ENCODE results near the gene EGFL7.

The EGFL7 gene

DNA sequence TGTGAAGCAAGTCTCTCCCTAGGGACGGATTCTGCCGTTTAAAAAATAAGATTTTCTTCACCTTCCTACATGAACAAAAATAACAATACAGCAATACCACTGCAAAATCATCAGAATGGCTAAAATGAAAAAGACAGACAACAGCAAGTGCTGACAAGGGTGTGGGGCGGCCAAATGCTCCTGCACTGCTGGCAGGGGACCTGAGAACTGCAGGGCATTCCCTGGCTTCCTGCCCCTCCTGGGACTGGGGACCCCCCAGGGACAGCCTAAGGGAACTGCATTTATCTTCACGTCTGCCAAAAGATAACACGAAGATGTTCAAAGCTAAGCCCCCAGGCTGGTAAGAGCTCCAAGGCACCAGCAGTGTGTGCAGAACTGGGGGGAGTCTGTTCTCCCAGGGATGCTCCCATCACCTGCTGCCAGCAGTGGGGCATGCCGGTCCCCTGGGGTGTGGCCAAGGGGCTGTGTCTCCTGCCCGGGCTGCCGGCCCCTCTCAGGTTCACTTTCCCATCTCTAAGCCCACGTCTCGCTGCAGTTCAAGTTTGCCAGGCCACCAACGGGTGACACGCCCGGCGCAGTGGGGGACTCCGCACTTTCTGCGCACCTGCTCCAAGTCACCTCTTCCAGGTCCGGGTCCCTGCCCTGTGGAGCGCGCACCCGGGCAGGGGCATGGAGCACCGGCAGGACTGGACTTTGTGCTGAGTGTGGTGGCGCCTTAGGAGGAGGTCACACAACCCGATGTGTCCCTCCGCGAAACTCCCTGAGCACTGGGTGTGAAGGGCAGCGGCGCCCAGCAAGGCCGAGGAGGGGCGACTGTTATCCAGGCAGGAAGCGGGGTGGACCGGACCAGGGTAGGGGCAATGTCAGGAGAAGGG lies 4.5 kb upstream of the EGFL7 start:
- Histone ChIP-seq H3K9me3 (ENCODE audit: control insufficient read depth, insufficient read depth, low read length) (no peaks in the 10 kb centered on the region), H3K27me3 (ENCODE audit: control insufficient read depth, insufficient read depth, low read length) (no peaks in the 10 kb centered on the region), H3K36me3 (ENCODE audit: control insufficient read depth, insufficient read depth, low read length) (no peaks in the 10 kb centered on the region), H3K9ac (ENCODE audit: low read depth, low read length) (no peak overlapping the region), H3K4me1 (ENCODE audit: control insufficient read depth, insufficient read depth, low read length) (no peaks in the 10 kb centered on the region), H3K4me3 (ENCODE audit: low read depth, low read length) (no peak overlapping the region), H3K27ac (ENCODE audit: low read depth, low read length) (no peak overlapping the region)

- no peak overlapping the region for H3K4me3 ChIP-seq (ENCODE audit: low read depth, low read length)
- no peaks in the 10 kb centered on the region for H3K36me3 ChIP-seq (ENCODE audit: control insufficient read depth, insufficient read depth, low read length)
- no peaks in the 10 kb centered on the region for H3K9me3 ChIP-seq (ENCODE audit: control insufficient read depth, insufficient read depth, low read length)
- H3K27me3 ChIP-seq (ENCODE audit: control insufficient read depth, insufficient read depth, low read length): no peaks in the 10 kb centered on the region
- H3K27ac ChIP-seq (ENCODE audit: low read depth, low read length): no peak overlapping the region
- H3K4me1 ChIP-seq (ENCODE audit: control insufficient read depth, insufficient read depth, low read length): no peaks in the 10 kb centered on the region
- H3K9ac ChIP-seq (ENCODE audit: low read depth, low read length): no peak overlapping the region
Observed at GRCh38 chr9:136658849-136659535, 3.7 kb upstream of the EGFL7 start.

GRCh38 chr9:136659861-136660784 lies 2.6 kb upstream of the EGFL7 start:
- H3K9me3 ChIP-seq (ENCODE audit: control insufficient read depth, insufficient read depth, low read length): no peaks in the 10 kb centered on the region
- no peak overlapping the region for H3K4me3 ChIP-seq (ENCODE audit: low read depth, low read length)
- no peak overlapping the region for H3K27ac ChIP-seq (ENCODE audit: low read depth, low read length)
- H3K27me3 ChIP-seq (ENCODE audit: control insufficient read depth, insufficient read depth, low read length): no peaks in the 10 kb centered on the region
- peaks cover 2% of the 10 kb centered on the region; the same call in 1 of the 2 replicates for H3K4me1 ChIP-seq (ENCODE audit: control insufficient read depth, insufficient read depth, low read length)
- H3K36me3 ChIP-seq (ENCODE audit: control insufficient read depth, insufficient read depth, low read length): no peaks in the 10 kb centered on the region
- no peak overlapping the region for H3K9ac ChIP-seq (ENCODE audit: low read depth, low read length)

GRCh38 chr9:136660971-136661550 lies 1.7 kb upstream of the EGFL7 start:
- Histone ChIP-seq H3K4me1 (ENCODE audit: control insufficient read depth, insufficient read depth, low read length) (peaks cover 4% of the 10 kb centered on the region; the same call in 1 of the 2 replicates), H3K36me3 (ENCODE audit: control insufficient read depth, insufficient read depth, low read length) (no peaks in the 10 kb centered on the region), H3K27me3 (ENCODE audit: control insufficient read depth, insufficient read depth, low read length) (no peaks in the 10 kb centered on the region), H3K4me3 (ENCODE audit: low read depth, low read length) (no peak overlapping the region), H3K27ac (ENCODE audit: low read depth, low read length) (no peak overlapping the region), H3K9me3 (ENCODE audit: control insufficient read depth, insufficient read depth, low read length) (no peaks in the 10 kb centered on the region), H3K9ac (ENCODE audit: low read depth, low read length) (no peak overlapping the region)

GRCh38 chr9:136661641-136662325 lies 933 bp upstream of the EGFL7 start:
- Histone ChIP-seq H3K4me1 (ENCODE audit: control insufficient read depth, insufficient read depth, low read length) (peaks cover 4% of the 10 kb centered on the region; the same call in 1 of the 2 replicates), H3K9me3 (ENCODE audit: control insufficient read depth, insufficient read depth, low read length) (no peaks in the 10 kb centered on the region), H3K9ac (ENCODE audit: low read depth, low read length) (no peak overlapping the region), H3K36me3 (ENCODE audit: control insufficient read depth, insufficient read depth, low read length) (no peaks in the 10 kb centered on the region), H3K4me3 (ENCODE audit: low read depth, low read length) (no peak overlapping the region), H3K27me3 (ENCODE audit: control insufficient read depth, insufficient read depth, low read length) (no peaks in the 10 kb centered on the region), H3K27ac (ENCODE audit: low read depth, low read length) (no peak overlapping the region)

- Histone ChIP-seq H3K9me3 (ENCODE audit: control insufficient read depth, insufficient read depth, low read length) (no peaks in the 10 kb centered on the region), H3K9ac (ENCODE audit: low read depth, low read length) (no peak overlapping the region), H3K27ac (ENCODE audit: low read depth, low read length) (no peak overlapping the region), H3K36me3 (ENCODE audit: control insufficient read depth, insufficient read depth, low read length) (no peaks in the 10 kb centered on the region), H3K4me3 (ENCODE audit: low read depth, low read length) (no peak overlapping the region), H3K27me3 (ENCODE audit: control insufficient read depth, insufficient read depth, low read length) (no peaks in the 10 kb centered on the region), H3K4me1 (ENCODE audit: control insufficient read depth, insufficient read depth, low read length) (peaks cover 4% of the 10 kb centered on the region; the same call in 1 of the 2 replicates)
Observed at GRCh38 chr9:136662326-136662655, 425 bp upstream of the EGFL7 start.

DNA sequence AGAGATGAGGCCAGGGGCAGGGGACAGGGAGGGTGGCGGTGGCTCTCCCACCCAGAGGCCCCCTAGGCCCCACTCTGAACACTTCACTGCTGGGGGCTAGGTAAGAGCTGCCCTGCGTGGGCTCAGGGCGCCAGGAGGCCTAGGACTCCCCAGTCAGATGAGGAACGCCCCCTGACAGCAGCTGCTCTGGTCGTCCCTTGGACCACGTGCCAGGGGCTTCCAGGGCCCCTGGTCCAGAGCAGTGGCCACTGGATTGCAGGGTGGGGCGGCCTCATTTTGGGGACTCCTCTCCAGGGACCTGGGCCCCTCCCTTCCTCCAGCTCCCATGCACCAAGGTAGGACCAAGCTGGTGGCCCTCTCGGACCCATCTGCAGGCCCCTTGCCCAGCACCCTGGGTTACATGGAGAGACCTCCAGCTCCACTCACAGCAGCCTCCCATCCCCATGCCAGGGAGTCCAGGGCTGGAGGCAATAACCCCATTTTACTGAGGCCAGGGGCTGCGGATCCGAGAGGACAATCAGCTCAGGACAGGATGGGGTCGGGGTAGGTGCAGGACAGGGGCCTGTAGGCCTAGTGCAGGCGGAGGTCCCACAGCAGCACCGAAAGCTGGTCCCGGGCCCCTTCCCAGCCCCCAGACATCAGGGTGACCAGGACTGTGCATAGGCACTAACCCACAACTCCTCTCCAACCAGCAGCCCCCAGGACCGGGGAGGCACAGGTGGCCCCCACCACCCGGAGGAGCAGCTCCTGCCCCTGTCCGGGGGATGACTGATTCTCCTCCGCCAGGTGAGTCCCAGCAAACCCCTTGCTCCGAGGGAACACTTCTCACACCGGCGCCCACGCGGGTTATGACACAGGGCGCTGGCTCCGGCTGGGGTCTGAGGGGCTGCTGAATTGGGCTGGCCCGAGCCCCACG lies 1.5 kb downstream of the EGFL7 start:
- Histone ChIP-seq H3K4me3 (ENCODE audit: low read depth, low read length) (no peak overlapping the region), H3K9ac (ENCODE audit: low read depth, low read length) (no peak overlapping the region), H3K27me3 (ENCODE audit: control insufficient read depth, insufficient read depth, low read length) (no peaks in the 10 kb centered on the region)

DNA sequence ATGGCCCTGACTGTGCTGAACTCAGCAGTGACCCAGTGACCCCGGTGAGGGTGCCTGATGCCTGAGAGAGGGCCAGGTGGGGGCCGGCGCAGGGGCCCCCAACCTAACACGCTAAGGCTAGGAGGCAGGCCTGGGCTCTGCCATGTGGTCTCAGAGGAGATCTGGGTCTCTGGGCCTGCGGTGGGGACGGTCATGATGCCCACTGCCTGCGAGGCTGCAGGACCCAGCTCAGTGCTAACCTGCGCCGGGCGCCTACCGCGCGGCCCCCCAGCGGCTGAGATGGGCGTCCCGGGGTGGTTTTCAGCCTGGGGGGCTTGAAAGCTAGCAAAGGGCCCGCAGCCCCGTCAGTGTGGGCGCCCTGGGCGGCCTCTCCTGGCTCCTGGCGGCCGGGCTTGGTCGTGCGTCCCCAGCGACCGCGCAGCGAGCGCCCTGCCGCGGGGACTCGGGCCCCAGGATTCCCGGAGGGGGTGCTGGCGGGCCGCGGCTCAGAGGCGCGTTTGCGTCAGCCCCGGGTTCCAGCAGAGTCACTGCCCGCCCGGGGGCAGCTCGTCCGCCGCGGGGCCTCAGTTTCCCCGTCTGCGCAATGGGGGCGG lies 2.5 kb downstream of the EGFL7 start:
- Histone ChIP-seq H3K4me1 (ENCODE audit: control insufficient read depth, insufficient read depth, low read length) (peaks cover 4% of the 10 kb centered on the region; the same call in 1 of the 2 replicates), H3K27me3 (ENCODE audit: control insufficient read depth, insufficient read depth, low read length) (no peaks in the 10 kb centered on the region), H3K9ac (ENCODE audit: low read depth, low read length) (peak overlapping the region; percentile 30; the same call in 1 of the 2 replicates), H3K9me3 (ENCODE audit: control insufficient read depth, insufficient read depth, low read length) (no peaks in the 10 kb centered on the region), H3K36me3 (ENCODE audit: control insufficient read depth, insufficient read depth, low read length) (no peaks in the 10 kb centered on the region), H3K27ac (ENCODE audit: low read depth, low read length) (no peak overlapping the region), H3K4me3 (ENCODE audit: low read depth, low read length) (peak overlapping the region; percentile 53)

More for the DNA sequence above, 1.5 kb downstream of the EGFL7 start:
- Histone ChIP-seq H3K36me3 (ENCODE audit: control insufficient read depth, insufficient read depth, low read length) (no peaks in the 10 kb centered on the region), H3K4me1 (ENCODE audit: control insufficient read depth, insufficient read depth, low read length) (peaks cover 4% of the 10 kb centered on the region; the same call in 1 of the 2 replicates), H3K9me3 (ENCODE audit: control insufficient read depth, insufficient read depth, low read length) (no peaks in the 10 kb centered on the region), H3K27ac (ENCODE audit: low read depth, low read length) (no peak overlapping the region)

DNA sequence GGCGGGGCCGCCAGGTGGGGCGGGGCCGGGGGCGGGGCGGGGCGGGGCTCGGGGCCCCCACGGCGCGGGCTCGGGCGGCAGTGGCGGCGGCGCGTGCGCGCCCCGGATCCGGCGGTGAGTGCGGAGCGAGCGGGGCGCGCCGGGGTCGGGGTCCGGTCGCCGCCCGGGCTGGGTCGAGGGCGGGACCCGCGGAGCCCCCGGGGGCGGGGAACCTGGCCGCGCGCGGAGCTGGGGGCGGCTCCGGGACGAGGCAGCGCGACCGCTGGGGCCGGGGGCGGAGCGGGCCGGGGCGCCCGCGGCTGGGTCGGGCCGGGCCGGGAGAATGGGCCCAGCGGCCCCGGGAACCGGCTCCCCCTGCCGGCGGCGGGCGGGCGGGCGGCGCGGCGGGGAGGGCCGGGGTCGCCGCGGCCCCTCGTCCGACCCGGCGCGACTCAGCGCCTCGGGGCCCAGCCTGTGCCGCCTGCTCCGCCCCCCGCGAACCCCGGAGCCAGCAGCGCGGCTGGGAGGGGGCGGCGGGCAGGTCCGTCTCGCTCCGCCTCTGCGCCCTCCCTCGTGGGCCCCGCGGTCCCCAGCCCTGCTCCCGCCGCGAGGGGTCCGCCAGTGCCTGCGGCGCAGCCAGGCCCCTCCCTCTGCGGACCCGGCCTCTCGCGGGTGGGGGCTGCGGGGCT lies 3.1 kb downstream of the EGFL7 start:
- H3K4me1 ChIP-seq (ENCODE audit: control insufficient read depth, insufficient read depth, low read length): peaks cover 4% of the 10 kb centered on the region; the same call in 1 of the 2 replicates
- no peaks in the 10 kb centered on the region for H3K36me3 ChIP-seq (ENCODE audit: control insufficient read depth, insufficient read depth, low read length)
- peak overlapping the region; percentile 60; the same call in 1 of the 2 replicates for H3K4me3 ChIP-seq (ENCODE audit: low read depth, low read length)
- no peaks in the 10 kb centered on the region for H3K9me3 ChIP-seq (ENCODE audit: control insufficient read depth, insufficient read depth, low read length)
- no peaks in the 10 kb centered on the region for H3K27me3 ChIP-seq (ENCODE audit: control insufficient read depth, insufficient read depth, low read length)
- H3K27ac ChIP-seq (ENCODE audit: low read depth, low read length): no peak overlapping the region
- H3K9ac ChIP-seq (ENCODE audit: low read depth, low read length): no peak overlapping the region

All from HUES48 (cell line).